AG09319 (cell line): ENCODE measurements around the gene ICA1L.
"Not testable (repeated sequence)": the region's sequence is repeated elsewhere in the genome, so short reads cannot be mapped to it uniquely, and the experiment has no call there.

ENCODE experiments used
- DNase-seq: peaks from one replicate; pipeline ENCODE4 v3.0.0-alpha.2; 2010; ENCODE audit warnings: low read depth; ENCODE audit errors: extremely low read depth
- CTCF ChIP-seq: IDR thresholded peaks from 2 replicates; pipeline ENCODE4 v1.5.1; 2011; ENCODE audit warnings: low read depth, mild to moderate bottlenecking, inconsistent platforms, low read length, moderate library complexity

Gene ICA1L

GRCh38 chr2:202871300-202872141 lies at the start of gene ICA1L:
TSS of gene ICA1L (minus strand) at chr2:202871766. CDS start at chr2:202829009, 42,757 bp downstream.
- DNase-seq: no peak
- no peak; the same call in none of the 2 replicates for TF ChIP-seq CTCF

- TF ChIP-seq CTCF: no peak
- no peak for DNase-seq
Observed at GRCh38 chr2:202918860-202919259, 47.3 kb upstream of the ICA1L start.

- not testable (repeated sequence) for DNase-seq
Observed at GRCh38 chr2:202912342-202913201, 41.0 kb upstream of the ICA1L start.

DNA sequence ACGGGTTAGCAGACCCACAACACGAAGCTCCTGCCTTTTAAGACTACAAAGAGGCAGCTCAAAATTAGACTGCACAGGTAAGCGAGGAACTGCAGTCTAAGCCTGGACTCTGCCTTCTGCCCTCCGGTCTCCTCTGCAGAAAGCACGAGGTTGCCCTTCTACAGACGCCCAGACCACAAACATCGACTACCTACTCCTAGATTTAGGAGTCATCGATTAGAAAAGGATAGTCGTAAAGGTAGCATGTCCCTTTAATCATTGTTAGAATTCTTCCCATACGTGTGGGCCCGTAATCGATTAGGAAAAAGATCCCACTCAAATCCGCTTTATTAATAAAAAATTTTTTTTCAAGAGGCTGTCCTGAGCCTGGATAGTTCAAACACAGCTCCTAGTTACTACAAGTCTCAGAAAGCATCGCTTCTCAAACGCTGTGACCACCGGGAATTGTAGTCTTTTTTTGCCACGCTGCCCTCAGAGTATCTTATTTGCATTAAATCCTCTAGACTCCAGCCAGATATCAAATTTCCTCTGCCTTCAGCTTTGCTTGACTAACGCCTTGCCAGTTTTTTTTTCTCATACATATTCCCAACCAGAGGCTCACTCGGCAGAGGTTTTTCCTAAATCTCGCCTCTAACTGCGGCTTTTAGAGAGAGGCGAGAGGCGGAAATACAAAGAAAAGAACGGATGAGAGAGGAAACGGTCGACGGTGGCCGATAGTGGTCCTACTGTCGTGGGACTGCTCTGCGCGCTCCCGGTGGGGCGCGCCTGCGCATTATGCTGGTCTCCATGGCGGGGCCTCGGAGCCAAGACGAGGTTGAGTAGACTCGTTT lies 40.2 kb upstream of the ICA1L start, which contains the start of the genes CARF and WDR12:
CARF (plus strand) TSS at position 764 of the 830 bp plus-strand sequence. CDS start 29,628 bp downstream, outside the sequence.
WDR12 (minus strand) TSS at position 162 of the 830 bp plus-strand sequence. CDS start 197 bp downstream, outside the sequence.
- TF ChIP-seq CTCF: no peak

GRCh38 chr2:202911203-202911511 lies 39.6 kb upstream of the ICA1L start:
- TF ChIP-seq CTCF: no peak

More for the DNA sequence above, 40.2 kb upstream of the ICA1L start, which contains the start of the genes CARF and WDR12:
- peak; percentile 77 for DNase-seq

GRCh38 chr2:202910698-202911097 lies 39.1 kb upstream of the ICA1L start:
- TF ChIP-seq CTCF: no peak
- no peak for DNase-seq

More at GRCh38 chr2:202911203-202911511, 39.6 kb upstream of the ICA1L start:
- no peak for DNase-seq

GRCh38 chr2:202910250-202910649 lies 38.7 kb upstream of the ICA1L start:
- DNase-seq: not testable (repeated sequence)
